ENCODE data around the gene SKOR1. TPM values are rescaled to one million over a fixed set of nuclear protein-coding genes. Genes with fewer than 3 reads are reported as not detected.

SKOR1 gene
- total and polyA plus RNA-seq, 2 of the 4 experiments (the other 2 are of a cell fraction): 0.03 TPM; not detected in 1

GRCh38 chr15:67806536-67806935 is 18.8 kb upstream of the SKOR1 start:
- dilution Hi-C loops (cut with HindIII; ENCODE audit: low sequenced_read_pairs, unreplicated experiment): no loop called here
- POLR2A ChIA-PET (ENCODE audit: unreplicated experiment): no interaction called here
- Histone ChIP-seq H3K27ac (ENCODE audit: insufficient read depth, low read length) (no peak overlapping the region), H3K14ac (replicated peaks; ENCODE audit: low read depth, low read length) (no peak overlapping the region), H2BK15ac (ENCODE audit: low read depth, low read length) (no peak overlapping the region), H3K9ac (ENCODE audit: low read depth, low read length) (no peak overlapping the region), H4K91ac (ENCODE audit: insufficient read depth, low read depth, low read length) (no peak overlapping the region), H3K79me1 (ENCODE audit: low read depth in 1 of 2, low read length in 2 of 2) (no peaks in the 10 kb centered on the region), H3K27me3 (ENCODE audit: control insufficient read depth, insufficient read depth, low read length) (no peaks in the 10 kb centered on the region; the same call in 1 of the 2 replicates), H2AK5ac (ENCODE audit: low read depth, low read length) (no peak overlapping the region), H3K9me1 (ENCODE audit: insufficient read depth, low read length) (no peaks in the 10 kb centered on the region), H3K36me3 (ENCODE audit: control insufficient read depth, insufficient read depth, low read length) (peaks cover 2% of the 10 kb centered on the region; the same call in 1 of the 2 replicates), H4K20me1 (ENCODE audit: insufficient read depth, low read length) (0 out of 2 replicates have a peak, but pooled peaks cover 7% of the 10 kb centered on the region), H3K4me2 (ENCODE audit: low read depth, low read length) (no peak overlapping the region), H3K4me1 (ENCODE audit: control insufficient read depth, insufficient read depth, low read length) (no peaks in the 10 kb centered on the region), H2AK9ac (replicated peaks; ENCODE audit: low read depth, low read length, poor library complexity) (no peak overlapping the region), H2BK5ac (ENCODE audit: low read depth, low read length, poor library complexity, severe bottlenecking) (no peak overlapping the region), H3K9me3 (ENCODE audit: control insufficient read depth, insufficient read depth, low read length) (no peaks in the 10 kb centered on the region), H4K8ac (ENCODE audit: low read depth in 2 of 2, low read length in 2 of 2) (no peak overlapping the region), H3K23ac (ENCODE audit: low read depth, low read length) (no peak overlapping the region), H3K18ac (ENCODE audit: low read depth, low read length) (no peak overlapping the region), H2BK120ac (ENCODE audit: low read depth, low read length) (no peak overlapping the region), H3K4ac (ENCODE audit: low read depth, low read length) (no peak overlapping the region), H2AFZ (replicated peaks; ENCODE audit: low read length, poor library complexity) (no peak overlapping the region), H3K56ac (ENCODE audit: extremely low read depth, insufficient read depth, low read length) (no peak overlapping the region), H2BK20ac (ENCODE audit: low read depth, low read length) (no peak overlapping the region), H3K4me3 (ENCODE audit: insufficient read depth, low read depth, low read length) (no peak overlapping the region), H4K5ac (ENCODE audit: low read depth, low read length) (no peak overlapping the region)
- no peak for DNase-seq
- intact Hi-C loops (cut with micrococcal nuclease): no loop called here
- in situ Hi-C loops (cut with MboI; ENCODE audit: low sequenced_read_pairs): no loop called here
- CTCF ChIA-PET: no interaction called here
- no peak for TF ChIP-seq ELK1 (IDR thresholded peaks at IDR 0.05; ENCODE audit: borderline replicate concordance, low read depth, low read length)
- TF ChIP-seq BHLHE40 (IDR thresholded peaks at IDR 0.05; ENCODE audit: low read depth, low read length): no peak
- no peak for TF ChIP-seq RFX5 (IDR thresholded peaks at IDR 0.05; ENCODE audit: low read depth, low read length)
- no peak for TF ChIP-seq POLR2A (IDR thresholded peaks at IDR 0.05; ENCODE audit: low read depth, low read length)
- no peak for TF ChIP-seq RCOR1 (IDR thresholded peaks at IDR 0.05; ENCODE audit: insufficient replicate concordance, low read length)
- no peak for TF ChIP-seq MAZ (IDR thresholded peaks at IDR 0.05; ENCODE audit: borderline replicate concordance, low read depth, low read length)
- no peak for TF ChIP-seq CTCF (conservative IDR thresholded peaks at IDR 0.05; ENCODE audit: low read depth, low read length)
- no peak for TF ChIP-seq CHD1 (IDR thresholded peaks at IDR 0.05; ENCODE audit: low read depth, low read length)
- no peak for TF ChIP-seq MAFK (IDR thresholded peaks at IDR 0.05; ENCODE audit: low read depth, low read length)
- no peak for TF ChIP-seq CEBPB (IDR thresholded peaks at IDR 0.05; ENCODE audit: low read depth, low read length)
- TF ChIP-seq NFE2L2 (IDR thresholded peaks at IDR 0.05; ENCODE audit: low read depth, low read length): no peak
- no peak for TF ChIP-seq RAD21 (IDR thresholded peaks at IDR 0.05; ENCODE audit: low read length)
- TF ChIP-seq MXI1 (IDR thresholded peaks at IDR 0.05; ENCODE audit: borderline replicate concordance, low read depth, low read length): no peak
- TF ChIP-seq FOS (IDR thresholded peaks at IDR 0.05; ENCODE audit: low read depth, low read length): no peak
- no peak for TF ChIP-seq USF2 (IDR thresholded peaks at IDR 0.05; ENCODE audit: low read depth, low read length)
- no peak for TF ChIP-seq SMC3 (IDR thresholded peaks at IDR 0.05; ENCODE audit: low read depth, low read length)
- ATAC-seq (ENCODE audit: low read depth): no peak
- BruUV-seq (replicated peaks): no TSS peak
- WGBS, 2 experiments (ENCODE audit: extremely low coverage in 2 of 2, insufficient read length in 1 of 2): 92% methylated on average over 16 of the region's 18 CpGs; no CpG with 5 or more reads in 1 of the 2 experiments
